Suppressor macrophage (primary cell): ENCODE measurements around the gene ITK.
A peak's percentile ranks its signal among the peaks of the same experiment; 100 is the strongest.

Source experiments
- DNase-seq, 4 experiments: peaks; one replicate each; pipeline ENCODE4 v3.0.0-alpha.2; 2020 to 2022

ITK gene

GRCh38 chr5:157283434-157283833 is 102.8 kb downstream of the ITK start:
- no peak for DNase-seq

DNA sequence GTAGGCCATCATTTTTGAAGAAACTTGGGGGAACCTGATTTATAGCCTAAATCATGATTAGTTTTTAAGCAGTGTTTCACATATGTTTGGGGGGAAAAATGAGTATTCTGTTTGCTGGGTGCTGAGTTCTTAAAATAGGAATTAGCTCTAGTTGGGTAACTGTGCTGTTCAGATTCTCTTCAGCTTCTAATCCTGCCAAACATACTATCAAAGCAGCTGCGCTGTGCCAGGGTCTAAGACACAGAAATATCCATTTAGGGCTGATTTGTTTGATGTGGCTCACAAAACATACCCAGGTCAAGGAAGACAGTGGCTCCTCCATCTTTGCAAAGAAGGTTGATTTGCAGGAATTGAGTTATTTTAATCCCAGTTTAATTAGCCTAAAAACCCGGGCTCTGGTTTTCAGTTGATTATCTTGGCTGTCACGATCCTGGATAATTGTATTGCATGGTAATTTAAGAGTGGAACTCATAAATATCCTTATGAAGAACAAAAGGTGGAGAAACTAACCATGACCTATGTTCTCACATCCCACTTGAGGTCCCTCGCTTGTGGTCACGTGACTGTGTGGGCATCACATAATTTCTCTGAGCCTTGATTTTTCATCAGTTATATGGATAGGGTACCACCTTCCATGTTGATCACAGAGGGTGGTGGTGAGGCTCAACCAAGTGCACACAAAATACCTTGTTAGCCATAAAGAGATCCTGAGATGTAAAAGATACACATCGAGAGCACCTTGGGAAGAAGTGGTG is 104.0 kb downstream of the ITK start:
- no peak for DNase-seq

DNA sequence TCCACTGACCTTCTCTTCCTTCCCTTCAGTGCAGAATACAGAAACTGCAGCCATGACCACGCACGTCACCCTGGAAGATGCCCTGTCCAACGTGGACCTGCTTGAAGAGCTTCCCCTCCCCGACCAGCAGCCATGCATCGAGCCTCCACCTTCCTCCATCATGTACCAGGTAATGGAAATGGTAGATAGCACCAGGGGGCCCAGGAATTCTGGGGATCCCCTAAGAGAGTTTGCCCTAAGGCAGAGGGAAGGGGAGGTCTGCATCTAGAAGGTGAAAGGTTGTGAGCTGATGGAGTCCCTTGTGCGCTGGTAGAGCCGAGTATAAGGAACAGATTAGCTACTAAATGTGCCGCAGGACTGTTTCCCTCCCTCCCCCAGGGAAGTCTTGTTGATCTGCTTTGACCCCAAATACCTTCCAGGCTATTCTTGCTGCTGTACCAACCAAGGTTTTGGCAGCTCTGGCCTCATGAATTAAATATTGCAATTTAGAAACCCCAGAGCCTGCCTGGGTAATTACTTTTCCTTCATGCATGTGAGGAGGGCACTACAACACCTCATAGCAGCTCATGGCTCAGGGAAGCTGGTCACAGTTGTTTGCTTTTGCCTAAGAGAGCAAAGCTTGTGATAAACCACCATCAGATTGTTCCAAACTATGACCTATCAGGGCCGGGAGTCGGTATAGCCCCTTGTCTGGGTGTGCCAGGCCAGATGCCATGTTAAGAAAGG is 104.8 kb downstream of the ITK start:
- DNase-seq, result no peak

DNA sequence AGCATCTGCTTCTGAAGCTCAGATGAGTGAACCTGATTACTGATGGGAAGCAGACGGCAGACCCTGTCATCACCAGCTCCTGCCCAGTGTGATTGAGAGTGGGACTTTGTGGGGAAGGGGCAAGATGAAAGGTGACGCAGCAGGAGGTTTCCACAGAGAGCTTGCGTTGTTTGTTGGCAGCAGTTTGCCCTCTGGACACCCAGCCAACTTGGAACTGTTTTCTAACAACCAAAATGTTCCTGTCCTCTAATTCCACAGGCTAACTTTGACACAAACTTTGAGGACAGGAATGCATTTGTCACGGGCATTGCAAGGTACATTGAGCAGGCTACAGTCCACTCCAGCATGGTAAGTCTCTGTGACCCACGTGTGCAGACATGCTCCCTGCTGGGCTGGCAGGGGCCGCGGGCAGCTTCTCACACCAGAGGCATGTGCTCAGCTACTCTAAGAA is 106.1 kb downstream of the ITK start:
- no peak for DNase-seq

GRCh38 chr5:157288405-157289163 is 107.9 kb downstream of the ITK start:
- no peak for DNase-seq

DNA sequence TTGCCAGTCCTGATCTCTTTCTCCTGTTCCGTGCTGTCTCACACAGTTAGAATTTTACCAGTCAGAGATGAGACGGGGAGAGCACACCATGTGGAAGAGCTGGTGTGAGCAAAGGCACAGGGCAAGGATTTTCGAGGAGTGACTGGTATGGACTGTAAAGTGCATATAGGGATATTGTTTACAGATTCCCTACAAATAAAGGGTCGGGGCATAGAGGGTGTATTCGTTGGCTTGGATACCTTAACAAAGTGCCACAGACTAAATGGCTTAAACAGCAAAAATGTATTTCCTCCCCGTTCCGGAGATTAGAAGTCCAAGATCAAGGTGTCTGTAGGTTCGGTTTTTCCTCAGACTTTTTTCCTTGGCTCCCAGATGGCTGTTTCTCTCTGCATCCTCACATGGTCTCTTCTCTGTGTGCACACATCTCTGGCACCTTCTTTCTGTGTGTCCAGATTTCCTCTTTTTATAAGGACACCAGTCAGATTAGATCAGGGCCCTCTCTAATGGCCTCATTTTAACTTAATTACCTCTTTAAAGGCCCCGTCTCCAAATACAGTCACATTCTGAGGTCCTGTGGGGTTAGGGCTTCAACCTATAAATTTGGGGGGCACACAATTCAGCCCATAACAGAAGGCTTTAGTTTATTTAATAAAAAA is 108.7 kb downstream of the ITK start:
- DNase-seq, result no peak

- peak in 3 of 4 experiments; percentile 20 to 49 (median 28) for DNase-seq
These were observed 109.7 kb downstream of the ITK start for GRCh38 chr5:157290156-157290980.

DNA sequence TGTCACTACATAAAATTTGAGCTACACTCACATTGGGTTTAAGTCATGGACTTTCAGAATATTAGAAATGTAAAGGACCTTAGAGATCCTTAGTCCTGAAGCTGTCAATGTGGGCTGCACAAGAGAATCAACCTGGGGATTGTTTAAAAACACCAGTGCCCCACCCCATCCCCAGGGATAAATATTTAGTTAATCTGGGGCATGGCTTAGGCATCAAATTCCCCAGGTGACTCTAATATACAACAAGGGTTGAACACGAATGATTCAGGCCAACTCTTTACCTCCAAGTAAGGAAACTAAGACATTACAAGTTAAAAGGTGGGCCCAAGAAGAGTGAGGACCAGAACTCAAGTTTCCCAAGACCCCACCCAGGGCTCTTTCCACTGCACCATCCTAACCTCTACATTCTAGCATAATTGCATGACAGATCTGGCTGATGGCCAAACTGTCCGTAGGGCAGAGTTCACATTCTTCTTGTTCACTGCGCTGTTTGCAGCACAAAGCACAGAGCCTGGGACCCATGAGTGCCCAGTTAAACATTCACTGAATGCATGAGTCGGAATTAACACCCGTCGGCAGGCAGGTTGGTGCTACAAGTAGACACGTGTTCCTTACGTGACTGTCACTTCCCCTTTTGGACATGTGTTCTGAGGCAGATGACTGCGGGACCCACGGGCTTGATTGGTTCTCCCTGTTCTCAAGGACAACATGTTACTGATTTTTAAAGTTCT is 110.5 kb downstream of the ITK start:
- DNase-seq, result peak; percentile 64 to 82 (median 68)

GRCh38 chr5:157292599-157292998 is 112.0 kb downstream of the ITK start:
- DNase-seq, result no peak

GRCh38 chr5:157294407-157295091 is 113.9 kb downstream of the ITK start:
- DNase-seq, result no peak

DNA sequence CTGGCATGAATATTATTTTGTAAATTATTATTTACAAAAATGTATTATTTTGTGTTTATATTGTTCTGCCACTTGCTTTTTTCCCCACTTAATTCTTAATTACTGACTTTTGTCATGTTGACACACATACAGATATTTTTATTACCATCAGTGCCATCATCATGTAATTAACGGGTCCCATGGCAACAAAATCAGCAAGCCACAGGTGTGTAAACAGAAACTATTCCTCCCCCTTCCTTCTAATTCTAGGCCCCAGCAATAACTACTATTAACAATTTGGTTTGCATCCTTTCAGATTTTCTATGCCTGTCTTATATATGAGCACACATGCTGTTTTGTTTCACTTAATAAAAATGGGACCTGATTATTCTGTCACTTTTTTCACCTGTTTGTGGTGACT is 114.6 kb downstream of the ITK start:
- DNase-seq, result no peak

GRCh38 chr5:157300564-157300963 is 119.9 kb downstream of the ITK start:
- DNase-seq, result no peak

DNA sequence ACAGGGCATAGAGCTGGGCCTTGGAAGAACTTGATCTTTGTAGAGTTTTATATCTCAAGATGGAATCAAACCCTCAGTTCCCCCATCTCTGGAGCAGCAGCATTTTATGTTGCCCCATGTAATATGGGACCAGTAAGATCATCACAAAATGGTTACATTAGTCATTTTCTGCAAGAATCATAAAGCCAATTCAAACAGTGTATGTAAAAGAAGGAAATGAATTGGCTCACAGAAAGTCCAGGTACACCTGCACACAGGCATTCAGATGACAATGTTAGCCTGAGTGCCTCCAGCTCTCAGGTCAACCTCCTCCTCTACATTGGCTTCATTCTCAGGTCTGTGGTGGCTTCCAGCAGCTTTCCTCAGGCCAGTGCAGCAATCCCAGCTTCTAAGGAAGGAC is 120.4 kb downstream of the ITK start:
- no peak for DNase-seq

DNA sequence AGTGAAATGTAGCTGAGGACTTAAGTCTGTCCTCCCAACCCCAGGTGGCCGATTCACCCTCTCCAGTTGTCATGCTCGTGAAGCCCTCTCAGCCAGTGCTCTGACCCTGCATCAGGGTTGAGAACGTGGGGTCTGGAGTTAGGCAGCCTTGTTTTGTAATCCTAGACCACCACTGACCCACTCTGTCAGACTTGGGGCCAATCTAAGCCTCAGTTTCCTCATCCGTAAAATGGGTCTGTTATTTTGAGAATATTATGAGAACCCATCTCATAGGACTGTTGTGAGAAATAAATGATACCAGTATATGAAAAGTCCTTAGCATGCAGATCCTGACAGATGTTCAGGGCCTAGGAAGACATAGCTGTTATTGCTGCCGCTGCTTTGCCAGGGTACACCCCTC is 122.4 kb downstream of the ITK start:
- DNase-seq, result no peak

GRCh38 chr5:157303667-157304327 is 123.2 kb downstream of the ITK start:
- no peak for DNase-seq
